HepG2 (cell line): ENCODE results near the gene PIP4K2C. TPM values are rescaled to one million over a fixed set of nuclear protein-coding genes. Genes with fewer than 3 reads are reported as not detected.

ENCODE experiments used
- ATAC-seq: fragments of 200-7000 bp; cut with Tn5 transposase; 3 replicates; pipeline ENCODE4 v1.9.1; 2020; ENCODE audit warnings: mild to moderate bottlenecking, moderate library complexity
- BruUV-seq: library from RNA; stranded (reverse); fragments of 400-500 nt; replicated peaks from 2 replicates; lab custom pipeline; 2021; lab: Mats Ljungman, UMichigan
- CTCF ChIA-PET: fragments of 300-600 bp; formaldehyde crosslinking; extraction: SDS; loops from one replicate; lab custom pipeline; 2021; ENCODE audit warnings: low total read pairs, inconsistent platforms, low intra/inter-chr PET ratio; lab: Yijun Ruan, JAX
- POLR2A ChIA-PET: fragments of 350-600 bp; sonication (Branson Sonifier 250); formaldehyde crosslinking; loops from one replicate; lab custom pipeline; 2020; ENCODE audit warnings: antibody characterized with exemption, inconsistent platforms; lab: Yijun Ruan, JAX
- DNase-seq: peaks from one replicate; pipeline ENCODE4 v3.0.0-alpha.2; 2015; ENCODE audit warnings: low spot score
- FAIRE-seq: peaks from 3 replicates; lab custom pipeline; 2011; peaks lifted over from hg19 to GRCh38; lab: Jason Lieb, UNC
- H2AFZ ChIP-seq: one replicate; pipeline ENCODE4 v1.6.1; 2011; ENCODE audit warnings: low read length, inconsistent platforms
- H3K27ac ChIP-seq: fragments of 300-600 bp; 3 replicates; pipeline ENCODE4 v1.8.0; 2011; ENCODE audit warnings: mixed run types, mild to moderate bottlenecking, mixed read lengths, low read length, inconsistent platforms; ENCODE audit not compliant: insufficient read depth; ENCODE audit errors: extremely low read length
- H3K27me3 ChIP-seq, 2 experiments: fragments of 200-600 bp in 1 of 2; 2 replicates in 1 of 2; 3 replicates in 1 of 2; pipeline versions ENCODE4 v1.6.0 to v1.8.0; 2011; ENCODE audit warnings: low read length in 2 of 2, mild to moderate bottlenecking in 2 of 2, moderate library complexity in 2 of 2, inconsistent platforms in 1 of 2; ENCODE audit not compliant: insufficient read depth in 2 of 2, control insufficient read depth in 1 of 2
- H3K36me3 ChIP-seq, 2 experiments: fragments of 200-600 bp in 1 of 2; replicated peaks in 1 of 2; 2 replicates in 1 of 2; 3 replicates in 1 of 2; pipeline versions ENCODE4 v1.5.1 to v1.8.0; 2011; ENCODE audit warnings: low read length in 2 of 2, inconsistent platforms in 1 of 2; ENCODE audit not compliant: insufficient read depth in 2 of 2, control insufficient read depth in 1 of 2
- H3K4me1 ChIP-seq: 2 replicates; pipeline ENCODE4 v1.5.1; 2012; ENCODE audit warnings: low read length, inconsistent platforms; ENCODE audit not compliant: insufficient read depth
- H3K4me2 ChIP-seq: 2 replicates; pipeline ENCODE4 v1.6.0; 2011; ENCODE audit warnings: low read depth, low read length, inconsistent platforms
- H3K4me3 ChIP-seq, 3 experiments: fragments of 200-600 bp in 1 of 3; sonication (generic), shearing (Covaris generic) in 1 of 3; replicated peaks in 1 of 3; 2 replicates each; pipeline ENCODE4 v1.5.1; 2011 to 2016; ENCODE audit warnings: low read length in 3 of 3, inconsistent platforms in 2 of 3, low read depth in 2 of 3, mild to moderate bottlenecking in 2 of 3, control low read depth in 1 of 3, mixed read lengths in 1 of 3; ENCODE audit not compliant: insufficient read depth in 1 of 3
- H3K79me2 ChIP-seq: one replicate; pipeline ENCODE4 v1.6.1; 2011; ENCODE audit warnings: low read length, inconsistent platforms; ENCODE audit not compliant: insufficient read depth
- H3K9ac ChIP-seq: 2 replicates; pipeline ENCODE4 v1.6.0; 2011; ENCODE audit warnings: mild to moderate bottlenecking, low read depth, low read length, inconsistent platforms; ENCODE audit not compliant: insufficient read depth
- H3K9me3 ChIP-seq: 2 replicates; pipeline ENCODE4 v1.5.1; 2012; ENCODE audit warnings: mild to moderate bottlenecking, low read length
- H4K20me1 ChIP-seq: 2 replicates; pipeline ENCODE4 v1.6.0; 2011; ENCODE audit warnings: inconsistent platforms, mild to moderate bottlenecking, low read length, moderate library complexity; ENCODE audit not compliant: insufficient read depth
- CENPX ChIP-seq: sonication (generic); formaldehyde crosslinking; IDR thresholded peaks from 2 replicates; pipeline ENCODE4 v1.9.0; 2021; ENCODE audit warnings: mild to moderate bottlenecking, missing genetic modification reagents, moderate library complexity
- CHCHD3 ChIP-seq: sonication (generic); formaldehyde crosslinking; IDR thresholded peaks from 2 replicates; pipeline ENCODE4 v1.8.0; 2022; ENCODE audit warnings: mild to moderate bottlenecking, missing genetic modification reagents, moderate library complexity
- GLI4 ChIP-seq: sonication (generic); formaldehyde crosslinking; IDR thresholded peaks from 2 replicates; pipeline ENCODE4 v1.5.1; 2020; ENCODE audit warnings: missing genetic modification reagents, mild to moderate bottlenecking, moderate library complexity, borderline replicate concordance
- HIVEP1 ChIP-seq: sonication (generic); formaldehyde crosslinking; IDR thresholded peaks from 2 replicates; pipeline ENCODE4 v1.4.0; 2020; ENCODE audit warnings: mild to moderate bottlenecking, missing genetic modification reagents
- KLF9 ChIP-seq: IDR thresholded peaks from 2 replicates; pipeline ENCODE4 v1.6.1; 2016; ENCODE audit warnings: low read depth
- MED8 ChIP-seq: sonication (generic); formaldehyde crosslinking; IDR thresholded peaks from 2 replicates; pipeline ENCODE4 v1.8.1; 2023; ENCODE audit warnings: mild to moderate bottlenecking, missing genetic modification reagents; ENCODE audit not compliant: insufficient replicate concordance
- NFYC ChIP-seq: IDR thresholded peaks from 2 replicates; pipeline ENCODE4 v1.6.1; 2016; ENCODE audit warnings: missing genetic modification reagents, missing compliant biosample characterization
- NR2C2 ChIP-seq: sonication (generic); formaldehyde crosslinking; IDR thresholded peaks from 2 replicates; pipeline ENCODE4 v1.4.0; 2020; ENCODE audit warnings: missing genetic modification reagents, mild to moderate bottlenecking, moderate library complexity, borderline replicate concordance
- SIX4 ChIP-seq: sonication (generic); formaldehyde crosslinking; IDR thresholded peaks from 2 replicates; pipeline ENCODE4 v1.4.0; 2020; ENCODE audit warnings: missing genetic modification reagents
- TEAD3 ChIP-seq: optimal IDR thresholded peaks from 2 replicates; pipeline ENCODE3; 2016; ENCODE audit warnings: borderline replicate concordance
- THYN1 ChIP-seq: sonication (generic); formaldehyde crosslinking; IDR thresholded peaks from 2 replicates; pipeline ENCODE4 v1.8.1; 2023; ENCODE audit warnings: low read depth, mild to moderate bottlenecking, moderate library complexity, missing genetic modification reagents, borderline replicate concordance
- ZFY ChIP-seq: sonication (generic); formaldehyde crosslinking; IDR thresholded peaks from 2 replicates; pipeline ENCODE4 v1.4.0; 2020; ENCODE audit warnings: missing genetic modification reagents
- ZNF737 ChIP-seq: sonication (generic); formaldehyde crosslinking; IDR thresholded peaks from 2 replicates; pipeline ENCODE4 v1.5.0; 2020; ENCODE audit warnings: missing genetic modification reagents, mild to moderate bottlenecking, borderline replicate concordance
- ZNF788 ChIP-seq: sonication (generic); formaldehyde crosslinking; IDR thresholded peaks from 2 replicates; pipeline ENCODE4 v1.5.0; 2020; ENCODE audit warnings: mild to moderate bottlenecking, missing genetic modification reagents, borderline replicate concordance
- WGBS: methylation state at CpG from one replicate; pipeline ENCODE4 v1.1.6; 2017; ENCODE audit warnings: low lambda C conversion rate; 5-methylcytosine and 5-hydroxymethylcytosine counted together
- in situ Hi-C: cut with HindIII; loops from 2 replicates; pipeline ENCODE4 v1.10.0; 2017; ENCODE audit warnings: low pct_unique_long_range_greater_than_20kb; ENCODE audit not compliant: extremely low pct_ligation_motif_present
- intact Hi-C: fragments of 100-400 bp; cut with micrococcal nuclease; formaldehyde crosslinking; loops from one replicate; pipeline ENCODE4 v1.10.0; 2022; ENCODE audit not compliant: unreplicated experiment
- polyA plus RNA-seq, 8 experiments: library from polyadenylated mRNA; depleted of rRNA in 3 of 8; stranded (reverse) in 7 of 8; unstranded in 1 of 8; fragments of >200 nt; fragmentation: Illumina TruSeq in 4 of 8; extraction: Trizol in 4 of 8; gene quantifications; 2 replicates each; pipeline versions ENCODE4 v1.2.1 to v1.2.3, GENCODE V29; 2011 to 2016; ENCODE audit warnings: low read depth in 4 of 8, missing spikeins in 1 of 8, mixed read lengths in 1 of 8; ENCODE audit not compliant: insufficient read depth in 1 of 8
- total RNA-seq, 5 experiments: library from RNA; depleted of rRNA; stranded (reverse); fragments of >200 nt; fragmentation: Illumina TruSeq; extraction: Trizol; gene quantifications; 2 replicates each; pipeline ENCODE4 v1.2.3, GENCODE V29; 2016; ENCODE audit warnings: low read depth in 1 of 5
- TF ChIP-seq, protein P1 (sequence below): sonication (generic); formaldehyde crosslinking; IDR thresholded peaks from 2 replicates; pipeline ENCODE4 v1.5.0; 2020; ENCODE audit warnings: missing genetic modification reagents, mild to moderate bottlenecking, borderline replicate concordance
- TF ChIP-seq, protein P2 (sequence below): sonication (generic); formaldehyde crosslinking; IDR thresholded peaks from 2 replicates; pipeline ENCODE4 v1.5.1; 2020; ENCODE audit warnings: mild to moderate bottlenecking, moderate library complexity, missing genetic modification reagents
- TF ChIP-seq, protein P3 (sequence below): sonication (generic); formaldehyde crosslinking; conservative IDR thresholded peaks from 2 replicates; pipeline ENCODE4 v1.8.0; 2022; ENCODE audit warnings: missing genetic modification reagents
- TF ChIP-seq, protein P4 (sequence below): sonication (generic); formaldehyde crosslinking; IDR thresholded peaks from 2 replicates; pipeline ENCODE4 v1.4.0; 2020; ENCODE audit warnings: missing genetic modification reagents, mild to moderate bottlenecking, borderline replicate concordance

PIP4K2C gene
- total and polyA plus RNA-seq, 2 of the 13 experiments (the other 11 are each of a cell fraction or from before 2014, with no cell fraction given) = 23.3 to 26.4 TPM

DNA sequence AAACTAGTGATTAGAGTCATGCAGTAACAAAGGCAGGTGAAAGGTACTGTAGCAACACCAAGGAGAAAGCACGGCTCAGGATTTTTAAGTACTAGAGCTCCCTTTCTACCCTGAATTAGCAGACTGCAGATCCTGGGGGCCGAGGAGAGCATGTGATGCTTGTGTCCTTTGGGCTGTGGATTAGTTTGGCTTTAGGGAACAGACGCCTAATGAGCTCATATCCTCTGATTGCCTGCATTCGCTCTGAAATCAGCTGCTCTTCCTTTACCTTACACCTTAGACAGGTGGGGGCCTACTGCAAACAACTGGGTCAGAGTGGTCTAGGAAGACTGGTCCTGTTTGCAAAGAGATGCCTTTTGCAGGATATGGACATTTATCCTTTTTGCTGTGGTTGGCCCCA, 2.2 kb downstream of the PIP4K2C start:
- no peak for DNase-seq
- POLR2A ChIA-PET = interaction anchor here (2.7 to 3.9 kb wide), 3 partner anchors 13 to 73 kb away, joined by 16 to 26 read pairs (median 26); partner anchors contain the start of genes ARHGEF25, DDIT3 and DTX3
- Histone ChIP-seq H3K4me1 (peaks cover 22% of the 10 kb centered on the region), H4K20me1 (no peaks in the 10 kb centered on the region), H3K36me3 (peaks cover 7 to 19% of the 10 kb centered on the region in 2 experiments; a peak in 4 of 5 replicates), H3K27me3 (no peaks in the 10 kb centered on the region; a peak in 1 of 5 replicates), H3K79me2 (peaks cover 17% of the 10 kb centered on the region), H3K27ac (no peak overlapping the region), H3K4me3 (no peak overlapping the region), H2AFZ (no peak overlapping the region), H3K4me2 (no peak overlapping the region), H3K9ac (no peak overlapping the region), H3K9me3 (no peaks in the 10 kb centered on the region)
- in situ Hi-C loops (no loop called here), intact Hi-C loops (no loop called here)
- CTCF ChIA-PET = no interaction called here
- no TSS peak for BruUV-seq
- no peak for FAIRE-seq
- no peak for ATAC-seq
- WGBS = 90% methylated on average over 4 of the region's 4 CpGs
- no peak for TF ChIP-seq CHCHD3 (CRISPR knock-in tag)
- no peak for TF ChIP-seq HIVEP1 (CRISPR knock-in tag)
- TF ChIP-seq THYN1 (CRISPR knock-in tag) = no peak
- TF ChIP-seq, protein P1, sequence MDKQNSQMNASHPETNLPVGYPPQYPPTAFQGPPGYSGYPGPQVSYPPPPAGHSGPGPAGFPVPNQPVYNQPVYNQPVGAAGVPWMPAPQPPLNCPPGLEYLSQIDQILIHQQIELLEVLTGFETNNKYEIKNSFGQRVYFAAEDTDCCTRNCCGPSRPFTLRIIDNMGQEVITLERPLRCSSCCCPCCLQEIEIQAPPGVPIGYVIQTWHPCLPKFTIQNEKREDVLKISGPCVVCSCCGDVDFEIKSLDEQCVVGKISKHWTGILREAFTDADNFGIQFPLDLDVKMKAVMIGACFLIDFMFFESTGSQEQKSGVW (CRISPR knock-in tag) = no peak
- TF ChIP-seq ZFY (CRISPR knock-in tag) = no peak
- TF ChIP-seq, protein P2, sequence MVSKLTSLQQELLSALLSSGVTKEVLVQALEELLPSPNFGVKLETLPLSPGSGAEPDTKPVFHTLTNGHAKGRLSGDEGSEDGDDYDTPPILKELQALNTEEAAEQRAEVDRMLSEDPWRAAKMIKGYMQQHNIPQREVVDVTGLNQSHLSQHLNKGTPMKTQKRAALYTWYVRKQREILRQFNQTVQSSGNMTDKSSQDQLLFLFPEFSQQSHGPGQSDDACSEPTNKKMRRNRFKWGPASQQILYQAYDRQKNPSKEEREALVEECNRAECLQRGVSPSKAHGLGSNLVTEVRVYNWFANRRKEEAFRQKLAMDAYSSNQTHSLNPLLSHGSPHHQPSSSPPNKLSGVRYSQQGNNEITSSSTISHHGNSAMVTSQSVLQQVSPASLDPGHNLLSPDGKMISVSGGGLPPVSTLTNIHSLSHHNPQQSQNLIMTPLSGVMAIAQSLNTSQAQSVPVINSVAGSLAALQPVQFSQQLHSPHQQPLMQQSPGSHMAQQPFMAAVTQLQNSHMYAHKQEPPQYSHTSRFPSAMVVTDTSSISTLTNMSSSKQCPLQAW (CRISPR knock-in tag) = no peak
- no peak for TF ChIP-seq SIX4 (CRISPR knock-in tag)
- TF ChIP-seq, protein P3, sequence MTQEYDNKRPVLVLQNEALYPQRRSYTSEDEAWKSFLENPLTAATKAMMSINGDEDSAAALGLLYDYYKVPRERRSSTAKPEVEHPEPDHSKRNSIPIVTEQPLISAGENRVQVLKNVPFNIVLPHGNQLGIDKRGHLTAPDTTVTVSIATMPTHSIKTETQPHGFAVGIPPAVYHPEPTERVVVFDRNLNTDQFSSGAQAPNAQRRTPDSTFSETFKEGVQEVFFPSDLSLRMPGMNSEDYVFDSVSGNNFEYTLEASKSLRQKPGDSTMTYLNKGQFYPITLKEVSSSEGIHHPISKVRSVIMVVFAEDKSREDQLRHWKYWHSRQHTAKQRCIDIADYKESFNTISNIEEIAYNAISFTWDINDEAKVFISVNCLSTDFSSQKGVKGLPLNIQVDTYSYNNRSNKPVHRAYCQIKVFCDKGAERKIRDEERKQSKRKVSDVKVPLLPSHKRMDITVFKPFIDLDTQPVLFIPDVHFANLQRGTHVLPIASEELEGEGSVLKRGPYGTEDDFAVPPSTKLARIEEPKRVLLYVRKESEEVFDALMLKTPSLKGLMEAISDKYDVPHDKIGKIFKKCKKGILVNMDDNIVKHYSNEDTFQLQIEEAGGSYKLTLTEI (CRISPR knock-in tag) = no peak
- TF ChIP-seq, protein P4, sequence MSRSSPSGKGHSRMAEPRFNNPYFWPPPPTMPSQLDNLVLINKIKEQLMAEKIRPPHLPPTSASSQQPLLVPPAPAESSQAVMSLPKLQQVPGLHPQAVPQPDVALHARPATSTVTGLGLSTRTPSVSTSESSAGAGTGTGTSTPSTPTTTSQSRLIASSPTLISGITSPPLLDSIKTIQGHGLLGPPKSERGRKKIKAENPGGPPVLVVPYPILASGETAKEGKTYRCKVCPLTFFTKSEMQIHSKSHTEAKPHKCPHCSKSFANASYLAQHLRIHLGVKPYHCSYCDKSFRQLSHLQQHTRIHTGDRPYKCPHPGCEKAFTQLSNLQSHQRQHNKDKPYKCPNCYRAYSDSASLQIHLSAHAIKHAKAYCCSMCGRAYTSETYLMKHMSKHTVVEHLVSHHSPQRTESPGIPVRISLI (CRISPR knock-in tag) = no peak
- no peak for TF ChIP-seq MED8 (CRISPR knock-in tag)
- no peak for TF ChIP-seq NFYC
- no peak for TF ChIP-seq NR2C2
- TF ChIP-seq GLI4 = no peak
- TF ChIP-seq ZNF737 (CRISPR knock-in tag) = no peak
- TF ChIP-seq KLF9 (CRISPR knock-in tag) = no peak
- no peak for TF ChIP-seq ZNF788 (CRISPR knock-in tag)
- TF ChIP-seq CENPX = no peak
- TF ChIP-seq TEAD3 (CRISPR knock-in tag) = no peak
